DMS153 (cell line): ENCODE results near the gene GTPBP4.
"Not testable (repeated sequence)": the region's sequence is repeated elsewhere in the genome, so short reads cannot be mapped to it uniquely, and the experiment has no call there.

Source experiments
- DNase-seq: peaks from one replicate; lab custom pipeline; 2025; lab: John Stamatoyannopoulos, UW

GTPBP4 gene

DNA sequence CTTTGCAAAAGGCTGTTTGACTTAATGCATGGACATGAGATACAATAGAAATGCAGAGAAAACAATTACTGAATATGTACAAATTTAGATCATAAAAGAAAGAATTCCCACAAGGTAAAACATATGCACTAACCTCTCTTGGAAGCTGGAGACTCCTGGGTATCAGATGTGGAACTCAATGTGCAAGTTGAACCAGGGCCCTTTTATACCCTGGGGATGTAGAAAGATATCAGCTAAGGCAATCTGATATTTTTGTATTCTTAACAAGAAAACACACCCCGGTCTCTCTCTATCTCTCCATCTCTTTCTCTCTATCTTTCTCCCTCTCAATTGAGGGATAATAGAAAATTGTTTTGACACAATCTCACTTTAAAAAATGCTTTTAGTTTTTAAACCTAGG lies 37.4 kb downstream of the GTPBP4 start, which contains the start of gene IDI2:
Gene IDI2, minus strand, starts transcription at position 177 of the 400 bp plus-strand sequence. CDS start 1,136 bp downstream, outside the sequence.
- no peak for DNase-seq

DNA sequence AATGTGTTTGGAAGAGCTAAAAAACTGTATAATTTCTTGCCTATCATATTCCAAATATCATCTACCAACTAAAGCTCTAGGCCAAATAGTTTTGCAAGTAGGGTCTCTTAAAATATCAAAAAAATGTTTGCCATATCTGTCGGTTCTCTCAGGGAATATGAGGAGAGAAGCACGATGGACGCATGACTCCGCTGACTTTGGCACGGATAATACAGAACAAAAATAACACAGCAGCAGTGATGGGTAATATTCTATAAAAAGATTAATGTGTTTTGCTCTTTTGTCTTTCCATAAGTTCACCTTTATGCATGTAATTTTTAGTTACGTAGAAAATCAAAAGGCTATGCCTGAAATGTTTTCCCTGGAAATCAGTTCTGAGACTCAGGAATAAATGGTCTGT lies 38.3 kb downstream of the GTPBP4 start:
- DNase-seq = no peak

DNA sequence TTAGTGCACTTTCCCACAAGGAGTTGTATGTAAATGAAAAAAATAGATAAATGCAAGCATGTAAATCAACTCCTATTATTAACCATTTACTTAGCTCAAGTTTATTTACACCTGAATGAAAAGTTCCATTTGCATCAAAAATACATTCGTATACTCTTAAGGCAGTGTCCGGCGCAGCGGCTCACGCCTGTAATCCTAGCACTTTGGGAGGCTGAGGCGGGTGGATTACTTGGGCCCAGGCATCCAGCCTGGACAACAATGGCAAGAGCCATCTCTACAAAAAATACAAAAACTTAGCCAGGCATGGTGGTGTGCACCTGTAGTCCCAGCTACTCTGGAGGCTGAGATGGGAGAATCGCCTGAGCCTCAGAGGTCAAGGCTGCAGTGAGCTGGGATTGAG lies 41.6 kb downstream of the GTPBP4 start:
- no peak for DNase-seq

DNA sequence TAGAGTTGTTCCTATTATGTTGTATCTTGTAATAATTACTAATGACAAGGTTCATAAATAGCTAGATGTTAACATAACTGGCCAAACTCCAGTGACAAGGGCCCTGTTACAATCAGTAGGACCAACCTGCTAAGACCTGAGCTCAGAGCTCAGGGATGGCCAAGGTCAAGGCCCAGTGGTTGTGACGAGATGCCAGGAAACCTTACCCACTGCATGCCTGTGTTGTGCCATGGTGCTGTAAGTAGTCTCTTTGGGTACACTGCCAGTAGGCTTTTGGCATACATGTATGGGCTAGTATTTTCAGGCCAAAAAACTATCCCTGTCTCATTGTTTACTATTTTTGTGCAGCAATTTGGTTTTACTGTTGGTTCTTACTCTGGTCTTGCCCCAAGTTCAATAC lies 45.4 kb downstream of the GTPBP4 start:
- no peak for DNase-seq

DNA sequence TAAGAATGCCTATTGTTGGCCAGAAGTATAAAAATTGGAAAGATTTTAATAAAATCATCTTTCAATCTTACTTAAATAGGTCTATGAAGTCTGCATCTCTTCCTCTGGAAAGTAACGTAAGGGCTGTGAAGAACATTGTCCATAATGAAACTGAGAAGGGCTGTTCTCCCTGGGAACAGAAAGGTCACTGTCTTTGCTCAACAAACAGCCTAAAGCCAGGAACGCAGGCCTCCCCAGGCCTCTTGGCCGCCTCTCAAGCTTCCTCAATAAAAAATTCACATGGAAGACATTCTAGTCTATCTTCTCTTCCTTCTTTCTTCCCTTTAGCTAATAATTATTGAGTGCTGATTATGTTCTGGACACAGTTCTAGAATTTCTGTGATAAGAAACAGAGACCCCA lies 46.5 kb downstream of the GTPBP4 start:
- DNase-seq = no peak

DNA sequence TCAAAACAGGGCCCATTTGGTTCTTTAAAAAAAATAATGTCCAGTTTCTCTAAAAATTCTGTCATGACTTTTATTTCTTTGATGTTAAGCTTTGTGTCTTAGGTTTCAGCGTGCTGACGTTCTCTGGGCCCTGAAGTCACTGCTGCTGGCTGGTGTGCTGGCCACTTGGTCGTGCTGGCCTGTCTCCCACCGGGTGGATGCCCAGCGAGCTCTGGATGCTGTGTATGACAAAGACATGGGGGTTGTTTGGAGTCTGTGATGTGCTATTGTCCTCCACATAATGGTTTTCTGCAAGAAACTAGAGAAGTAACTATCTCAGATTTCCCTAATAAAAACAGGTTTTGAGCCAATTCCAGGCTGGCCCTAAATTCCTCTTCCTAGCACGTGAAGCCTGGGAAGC lies 47.0 kb downstream of the GTPBP4 start:
- no peak for DNase-seq

DNA sequence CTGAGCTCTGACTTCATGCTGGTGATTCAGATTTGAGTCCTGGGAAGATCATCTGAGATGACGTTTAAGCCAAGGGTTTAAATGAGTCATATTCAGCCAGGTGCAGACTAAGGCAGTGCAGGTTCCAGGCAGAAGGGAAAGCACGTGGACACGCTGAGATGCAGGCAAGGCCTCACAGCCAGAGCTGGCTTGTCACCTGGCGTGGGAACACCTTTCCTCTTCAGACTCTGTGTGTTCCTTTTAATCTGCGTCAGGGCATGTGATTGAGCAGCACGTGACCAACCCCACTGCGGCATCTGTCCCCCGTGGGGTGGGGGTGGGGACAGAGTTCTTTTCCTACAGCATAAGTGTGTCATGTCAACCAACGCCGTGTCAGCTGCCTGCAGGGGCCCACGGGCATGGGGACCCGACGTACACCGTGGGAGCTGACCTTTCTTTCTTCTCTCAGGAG lies 48.1 kb downstream of the GTPBP4 start:
- DNase-seq = no peak

DNA sequence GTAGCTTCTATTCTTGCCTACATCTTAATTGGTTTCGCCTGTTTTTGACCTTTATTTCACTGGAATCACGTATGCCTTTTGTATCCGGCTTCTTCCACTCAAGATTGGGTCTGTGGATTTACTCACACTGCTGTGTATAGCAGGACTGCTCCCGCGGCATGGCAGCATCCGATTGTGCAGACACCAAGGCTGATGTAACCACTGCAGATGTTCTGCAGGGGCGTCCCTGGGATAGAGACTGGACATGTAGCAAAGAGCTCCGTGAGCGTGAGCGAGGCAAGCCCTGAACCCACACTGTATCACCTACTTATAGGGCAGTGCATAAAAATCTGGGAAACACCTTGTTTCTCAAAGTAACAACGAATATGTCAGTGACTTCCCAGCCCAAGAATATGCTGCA lies 48.9 kb downstream of the GTPBP4 start:
- no peak for DNase-seq

DNA sequence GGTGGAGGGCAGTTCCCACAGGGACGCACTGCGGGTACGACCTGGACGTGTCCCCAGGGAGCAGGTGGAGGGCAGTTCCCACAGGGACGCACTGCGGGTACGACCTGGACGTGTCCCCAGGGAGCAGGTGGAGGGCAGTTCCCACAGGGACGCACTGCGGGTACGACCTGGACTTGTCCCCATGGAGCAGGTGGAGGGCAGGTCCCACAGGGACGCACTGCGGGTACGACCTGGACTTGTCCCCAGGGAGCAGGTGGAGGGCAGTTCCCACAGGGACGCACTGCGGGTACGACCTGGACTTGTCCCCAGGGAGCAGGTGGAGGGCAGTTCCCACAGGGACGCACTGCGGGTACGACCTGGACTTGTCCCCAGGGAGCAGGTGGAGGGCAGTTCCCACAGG lies 50.5 kb downstream of the GTPBP4 start:
- DNase-seq = not testable (repeated sequence)

DNA sequence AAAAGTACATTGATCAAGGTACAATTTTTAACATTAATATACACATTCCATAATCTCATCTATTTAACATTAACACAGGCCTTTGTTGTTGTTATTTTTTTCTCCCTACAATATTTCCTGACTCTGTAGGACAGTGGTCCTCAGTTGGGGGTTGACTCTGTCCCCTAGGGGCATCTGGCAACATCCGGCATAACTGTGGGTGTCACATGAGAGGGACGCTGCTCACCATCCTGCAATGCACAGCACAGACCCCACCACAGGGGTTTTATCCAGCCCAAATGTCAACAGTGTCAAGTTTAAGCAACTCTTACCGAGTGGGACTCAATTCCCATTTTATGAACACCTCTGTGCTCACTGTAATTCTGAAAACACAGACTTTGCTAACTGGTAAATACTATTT lies 51.9 kb downstream of the GTPBP4 start:
- no peak for DNase-seq

DNA sequence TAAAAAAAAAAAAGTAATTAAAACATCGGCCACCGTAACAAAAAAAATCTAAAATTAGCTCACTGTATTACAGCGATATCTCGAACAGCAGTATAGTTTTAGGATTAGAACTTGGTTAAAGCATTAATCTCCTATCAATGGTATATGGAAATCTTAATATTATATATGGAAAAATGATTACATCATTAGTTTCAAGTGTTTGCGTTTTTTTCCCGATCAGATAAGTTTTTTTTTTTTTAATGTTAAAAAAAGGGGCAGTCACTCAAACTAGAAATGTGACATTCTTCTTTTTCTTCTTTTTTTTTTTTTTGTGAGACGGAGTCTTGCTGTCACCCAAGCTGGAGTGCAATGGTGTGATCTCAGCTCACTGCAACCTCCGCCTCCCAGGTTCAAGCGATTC lies 53.3 kb downstream of the GTPBP4 start:
- DNase-seq = no peak

DNA sequence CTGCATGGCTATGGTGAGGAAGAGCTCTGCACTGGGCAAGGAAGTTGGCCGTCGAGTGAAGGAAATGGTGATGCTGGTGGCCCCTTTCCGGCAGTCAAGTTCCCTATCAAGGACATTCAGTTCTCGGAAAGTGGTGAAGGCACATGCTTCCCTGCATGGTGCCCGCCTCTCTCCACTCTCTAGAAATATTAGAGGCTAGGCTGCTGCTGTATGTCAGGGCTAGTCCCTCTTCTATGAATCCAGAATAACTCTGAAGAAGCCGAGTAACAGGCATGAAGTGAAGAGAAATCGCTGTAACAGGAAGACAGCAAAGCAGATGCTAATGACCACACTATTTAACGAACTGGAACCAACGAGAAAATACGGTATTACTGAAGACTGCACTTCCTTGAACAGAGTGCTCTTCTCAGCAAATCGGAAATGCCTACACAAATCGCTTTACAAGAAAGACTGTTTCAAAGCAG lies 55.3 kb downstream of the GTPBP4 start:
- no peak for DNase-seq

DNA sequence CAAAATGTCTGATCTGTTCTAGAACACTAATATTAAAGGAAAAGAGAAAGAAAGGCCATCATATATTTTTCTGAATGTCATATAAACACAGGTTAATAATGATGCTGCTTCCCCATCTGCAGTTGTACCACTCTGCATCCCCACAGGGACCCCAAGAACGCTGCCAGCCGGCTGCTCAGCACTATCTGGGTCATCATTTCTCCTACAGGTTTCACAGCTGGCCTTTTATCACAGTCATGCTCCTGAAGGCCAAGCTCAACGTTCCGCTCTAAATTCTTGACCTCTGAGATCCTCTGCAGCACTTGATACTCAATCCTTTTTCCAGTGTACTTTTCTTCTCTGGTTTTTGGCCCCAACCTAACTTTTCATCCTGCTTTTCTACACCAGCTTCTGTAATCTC lies 55.9 kb downstream of the GTPBP4 start:
- no peak for DNase-seq

DNA sequence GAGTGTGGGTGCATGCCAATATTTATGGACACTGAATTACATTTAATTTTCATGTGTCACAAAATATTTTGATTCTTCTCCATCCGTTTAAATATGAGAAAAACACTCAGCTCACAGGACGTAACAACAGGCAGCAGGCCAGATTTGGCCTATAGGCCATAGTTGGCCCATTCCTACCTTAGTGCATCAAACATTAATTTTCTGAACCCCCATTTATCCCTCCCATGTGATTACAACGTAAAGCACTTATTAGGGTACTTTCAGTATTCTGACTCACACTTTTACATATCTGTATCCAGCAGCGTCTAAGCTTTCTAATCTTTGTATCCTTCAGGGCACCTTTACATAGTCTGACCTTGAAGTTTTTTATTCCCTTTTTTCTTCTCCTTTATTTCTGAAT lies 56.7 kb downstream of the GTPBP4 start:
- DNase-seq = no peak

DNA sequence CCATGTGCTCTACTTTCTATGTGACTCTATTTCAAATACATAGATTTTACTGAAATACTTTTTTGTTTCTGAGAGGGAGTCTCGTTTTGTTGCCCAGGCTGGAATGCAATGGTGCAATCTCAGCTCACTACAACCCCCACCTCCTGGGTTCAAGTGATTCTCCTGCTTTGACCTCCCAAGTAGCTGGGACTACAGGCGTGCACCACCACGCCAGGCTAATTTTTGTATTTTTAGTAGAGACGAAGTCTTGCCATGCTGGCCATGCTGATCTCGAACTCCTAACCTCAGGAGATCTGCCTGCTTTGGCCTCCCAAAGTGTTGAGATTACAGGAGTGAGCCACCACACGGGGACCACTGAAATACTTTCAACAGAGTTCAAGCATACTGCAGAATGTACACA lies 57.2 kb downstream of the GTPBP4 start:
- DNase-seq = no peak

DNA sequence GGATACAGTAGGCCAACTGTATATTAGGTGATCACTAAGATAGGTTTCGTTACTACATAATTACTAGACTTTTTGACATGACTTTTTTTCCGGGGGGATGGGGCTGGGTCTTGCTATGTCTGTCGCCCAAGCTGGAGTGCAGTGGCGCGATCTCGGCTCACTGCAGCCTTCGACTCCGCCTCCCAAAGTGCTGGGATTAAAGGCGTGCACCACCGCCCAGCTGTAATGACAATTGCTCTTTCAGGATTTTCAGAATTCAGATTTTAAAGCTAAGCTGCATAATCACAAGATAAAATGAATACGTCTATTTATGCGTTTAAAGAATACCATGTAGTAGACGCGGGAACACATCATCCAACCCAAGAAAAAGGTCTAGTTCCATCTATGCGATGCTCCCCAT lies 59.7 kb downstream of the GTPBP4 start:
- no peak for DNase-seq

DNA sequence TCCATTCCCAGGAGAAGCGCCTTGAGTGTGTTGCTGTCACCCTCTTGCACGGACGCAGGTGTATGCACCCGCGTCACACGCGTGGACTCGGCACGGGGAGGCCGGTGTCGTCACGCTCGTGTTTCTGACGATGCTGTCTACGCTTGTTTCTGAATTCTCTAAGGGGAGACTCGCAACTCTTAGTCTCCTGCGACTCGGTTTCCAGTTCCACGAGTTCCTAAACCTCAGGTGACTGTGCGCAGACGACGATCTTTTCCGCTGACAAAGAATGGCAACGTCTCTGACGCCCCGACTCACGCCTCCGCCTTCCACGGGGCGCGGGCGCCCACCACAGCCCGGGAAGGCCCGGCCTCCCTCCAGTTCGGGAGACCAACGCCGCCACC lies 60.1 kb downstream of the GTPBP4 start:
- DNase-seq = no peak

DNA sequence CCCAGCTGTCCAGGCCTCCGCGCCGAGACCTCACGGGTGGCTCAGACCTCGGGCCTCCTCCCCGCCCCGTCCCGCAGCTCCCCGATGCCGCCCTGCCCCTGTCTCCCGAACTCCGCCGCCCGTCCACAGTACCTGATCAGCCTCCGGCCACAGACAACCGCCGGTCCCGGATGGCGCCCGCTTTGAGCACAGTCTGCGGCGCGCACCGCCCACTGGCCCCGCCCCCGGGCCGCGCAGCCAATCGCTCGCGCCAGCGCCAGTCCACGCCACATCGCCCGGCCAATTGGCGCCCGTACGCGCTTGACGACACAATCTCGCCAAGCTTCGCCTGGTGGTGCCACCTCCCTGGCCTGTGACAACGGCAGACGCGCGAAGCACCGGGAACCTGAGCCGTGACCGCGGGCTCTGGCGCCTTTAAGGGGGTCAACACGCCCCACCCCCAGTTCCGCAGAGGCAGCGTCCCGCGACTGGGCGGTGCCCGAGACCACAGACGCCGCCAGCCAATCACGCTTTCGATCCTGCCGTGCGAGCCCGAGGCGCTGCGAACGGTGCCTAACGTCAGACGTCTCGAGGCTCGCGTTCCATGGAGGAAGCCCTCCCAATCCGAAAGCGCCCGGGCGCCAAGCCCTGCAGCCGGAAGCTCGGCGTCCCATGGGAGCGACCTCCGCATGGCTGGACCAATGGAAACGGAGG lies 60.6 kb downstream of the GTPBP4 start, which contains the start of gene IDI1:
Gene IDI1, minus strand, starts transcription at position 388 of the 693 bp plus-strand sequence. Its CDS starts 116 bp downstream, at position 272.
- peak; percentile 88 for DNase-seq

DNA sequence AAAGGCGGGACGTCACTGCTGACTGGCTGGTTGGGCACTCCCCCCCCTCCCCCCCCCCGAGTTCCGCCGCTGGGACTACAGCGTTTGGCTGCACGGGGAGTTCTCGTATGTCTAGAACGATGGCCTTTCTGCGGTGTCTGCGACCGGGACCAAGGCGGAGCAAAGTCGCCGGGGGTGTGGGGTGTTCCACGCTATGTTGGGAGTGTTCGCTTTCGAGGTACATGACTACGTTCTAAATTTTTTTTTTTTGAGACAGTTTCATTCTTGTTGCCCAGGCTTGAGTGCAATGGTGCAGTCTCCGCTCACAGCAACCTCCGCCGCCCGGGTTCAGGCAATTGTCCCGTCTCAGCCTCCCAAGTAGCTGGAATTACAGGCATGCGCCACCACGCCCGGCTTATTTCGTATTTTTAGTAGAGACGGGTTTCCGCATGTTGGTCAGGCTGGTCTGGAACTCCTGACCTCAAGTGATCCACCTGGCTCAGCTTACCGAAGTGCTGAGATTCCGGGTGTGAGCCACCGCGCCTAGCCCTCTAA lies 61.3 kb downstream of the GTPBP4 start:
- DNase-seq = no peak

DNA sequence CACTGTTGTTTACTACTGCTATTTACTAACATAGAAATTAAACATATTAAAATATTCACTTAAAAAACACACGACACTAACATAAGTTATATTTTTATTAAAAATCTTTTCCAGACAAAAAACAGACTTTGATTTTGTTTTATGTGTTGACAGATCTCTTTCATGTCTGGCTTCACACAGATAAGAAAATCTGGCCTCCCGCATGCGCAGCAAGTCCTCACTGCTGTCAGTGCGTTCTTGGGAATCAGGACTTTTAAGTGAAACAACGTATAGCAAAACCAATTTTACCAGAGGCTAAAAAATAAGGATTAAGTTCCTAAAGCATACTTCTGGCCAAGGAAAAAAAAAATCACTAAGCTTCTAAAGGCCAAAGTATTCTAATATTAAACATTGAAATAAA lies 61.9 kb downstream of the GTPBP4 start:
- no peak for DNase-seq

DNA sequence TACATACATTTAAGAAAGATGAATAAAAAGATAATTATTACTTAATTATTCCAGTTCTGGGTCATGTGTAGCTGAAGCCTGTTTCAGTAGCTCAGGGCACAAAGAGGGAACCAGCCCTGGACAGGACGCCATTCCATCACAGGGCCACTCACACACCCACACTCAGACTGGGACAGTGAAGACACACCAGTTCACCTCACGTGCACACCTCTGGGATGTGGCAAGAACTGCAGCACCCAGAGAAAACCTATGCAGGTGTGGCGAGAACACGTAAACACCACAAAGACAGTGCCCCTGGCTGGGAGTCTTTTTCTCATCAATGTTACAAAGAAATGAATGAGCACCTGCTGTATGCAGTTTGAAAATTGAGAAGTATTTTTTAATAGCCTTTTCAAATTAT lies 62.3 kb downstream of the GTPBP4 start:
- no peak for DNase-seq

DNA sequence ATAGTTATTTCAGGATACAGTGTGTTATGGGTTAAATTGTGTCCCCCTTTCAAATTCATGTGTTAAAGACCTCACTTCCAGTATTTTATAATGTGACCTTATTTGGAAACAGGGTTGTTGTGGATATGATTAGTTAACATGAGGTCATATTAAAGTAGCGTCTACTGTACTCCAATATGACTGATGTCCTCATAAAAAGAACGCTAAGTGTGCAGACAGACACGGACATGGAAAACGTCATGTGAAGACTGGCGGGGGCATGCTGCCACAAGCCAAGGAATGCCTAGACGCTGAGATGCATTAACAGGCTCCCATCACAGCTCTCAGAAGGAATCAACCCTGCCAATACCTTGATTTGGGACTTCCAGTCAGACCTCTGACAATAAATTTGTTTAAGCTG lies 66.5 kb downstream of the GTPBP4 start:
- DNase-seq = no peak

DNA sequence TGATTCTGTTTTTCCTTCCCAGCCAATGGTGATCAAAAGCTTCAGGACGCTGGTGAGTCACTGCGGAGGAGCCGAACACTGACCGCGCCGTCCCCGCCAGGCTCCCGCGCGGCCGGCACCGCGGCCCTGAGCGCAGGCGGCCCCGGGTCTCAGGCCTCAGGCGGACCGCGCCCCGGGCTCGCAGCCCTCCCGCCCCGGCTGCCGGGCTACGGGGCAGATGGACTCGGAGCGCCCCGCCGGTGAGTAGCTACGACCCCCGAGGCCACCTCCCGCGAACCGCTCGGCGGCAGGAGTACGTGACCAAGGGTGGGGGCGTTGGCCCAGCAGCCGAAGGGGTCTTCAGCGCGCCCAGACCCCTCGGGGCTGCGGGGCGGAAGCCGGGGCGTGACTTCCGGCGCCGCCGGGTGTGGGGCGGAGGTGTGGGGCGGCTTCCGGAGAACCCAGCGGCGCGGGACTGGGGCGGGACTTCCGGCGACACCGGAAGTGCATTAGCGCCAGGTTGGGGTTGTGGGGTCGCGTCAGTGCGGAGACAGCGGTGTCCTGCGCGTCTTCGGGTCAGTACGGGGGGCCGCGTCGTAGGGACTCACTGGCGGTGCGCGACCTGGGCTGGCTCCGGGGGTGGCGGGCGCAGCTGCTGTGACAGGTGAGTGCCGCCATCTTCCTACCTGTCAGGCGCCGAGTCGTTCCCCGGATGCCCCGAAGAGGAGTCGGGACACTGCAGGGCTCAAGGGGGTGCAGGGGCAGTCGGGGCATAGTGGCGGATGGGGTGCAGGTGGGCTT lies 68.3 kb downstream of the GTPBP4 start, which contains the start of gene WDR37:
Gene WDR37, plus strand, starts transcription at position 60 of the 780 bp plus-strand sequence. CDS start 15,771 bp downstream, outside the sequence.
- peak; percentile 6 for DNase-seq
